Activated CD4-positive, alpha-beta memory T cell treated with anti-CD3 and anti-CD28 coated beads, Interleukin-2, amount 10 ng/mL, durations not matched to agents 7 days and 5 days (primary cell): ENCODE data around the gene SS18. TPM values are rescaled to one million over a fixed set of nuclear protein-coding genes. Genes with fewer than 3 reads are reported as not detected.

Source experiments
- CTCF ChIA-PET: fragments of 350-600 bp; sonication (Branson Sonifier 250); formaldehyde crosslinking; loops from one replicate; lab custom pipeline; 2021; ENCODE audit warnings: antibody characterized with exemption, inconsistent platforms; lab: Charles Lee
- POLR2A ChIA-PET: fragments of 350-600 bp; sonication (Branson Sonifier 250); formaldehyde crosslinking; loops from one replicate; lab custom pipeline; 2021; ENCODE audit warnings: antibody characterized with exemption; lab: Charles Lee
- DNase-seq: peaks from one replicate; pipeline ENCODE4 v3.0.0-alpha.2; 2020
- H3K27ac Mint-ChIP-seq: one replicate; pipeline ENCODE4 v1.8.0; 2021; ENCODE audit warnings: mild to moderate bottlenecking, mixed read lengths
- H3K27me3 Mint-ChIP-seq: one replicate; pipeline ENCODE4 v1.8.0; 2021; ENCODE audit warnings: mixed read lengths
- H3K36me3 Mint-ChIP-seq: one replicate; pipeline ENCODE4 v1.8.0; 2021; ENCODE audit warnings: low read depth, mixed read lengths
- H3K4me1 Mint-ChIP-seq: one replicate; pipeline ENCODE4 v1.8.0; 2021; ENCODE audit warnings: mixed read lengths
- H3K4me3 Mint-ChIP-seq: one replicate; pipeline ENCODE4 v1.8.0; 2021; ENCODE audit warnings: mild to moderate bottlenecking, mixed read lengths
- H3K9me3 Mint-ChIP-seq: one replicate; pipeline ENCODE4 v1.8.0; 2021; ENCODE audit warnings: mixed read lengths
- total RNA-seq, 2 experiments: library from RNA; stranded (reverse); gene quantifications; one replicate each; pipeline ENCODE4 v1.2.3, GENCODE V29; 2021

The SS18 gene
- total RNA-seq, 2 experiments from 2014 or later = 54.1 to 54.8 TPM

DNA sequence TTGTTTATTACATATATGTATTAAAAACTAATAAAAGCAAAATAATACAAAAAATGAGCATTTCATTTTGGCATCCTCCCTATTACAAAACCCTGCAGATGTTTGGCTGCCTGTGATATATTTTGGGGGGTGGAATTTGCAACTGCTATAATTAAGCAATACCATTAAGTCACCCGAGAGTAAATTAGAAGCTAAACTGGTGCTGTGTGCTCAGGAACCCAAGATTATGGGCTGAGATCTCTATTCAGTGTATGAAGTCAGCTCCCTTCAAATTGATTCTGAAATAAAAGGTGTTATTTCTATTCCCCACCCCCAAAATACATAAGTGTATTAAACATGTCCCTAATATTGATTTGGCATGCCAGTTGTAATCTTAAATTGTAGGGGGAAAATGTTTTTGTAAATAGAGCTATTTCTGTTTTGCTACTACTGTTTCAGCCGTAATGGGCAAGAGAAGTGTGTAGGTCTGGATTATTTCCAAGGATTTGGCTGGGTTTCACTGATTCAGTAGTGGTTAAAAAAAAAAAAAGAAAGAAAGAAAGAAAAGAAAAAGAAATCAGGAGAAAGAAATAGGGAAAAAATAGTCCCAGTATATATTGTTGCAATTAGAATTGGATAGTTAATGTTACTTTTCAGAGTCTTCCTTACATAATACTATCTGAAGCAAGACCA, 110.9 kb downstream of the SS18 start:
- Mint-ChIP-seq H3K9me3 (no peaks in the 10 kb centered on the region), H3K36me3 (no peaks in the 10 kb centered on the region), H3K27ac (no peak overlapping the region), H3K4me3 (no peak overlapping the region), H3K27me3 (peaks cover 1% of the 10 kb centered on the region), H3K4me1 (peaks cover 4% of the 10 kb centered on the region)
- DNase-seq = no peak
- ChIA-PET CTCF (no interaction called here), POLR2A (no interaction called here)

DNA sequence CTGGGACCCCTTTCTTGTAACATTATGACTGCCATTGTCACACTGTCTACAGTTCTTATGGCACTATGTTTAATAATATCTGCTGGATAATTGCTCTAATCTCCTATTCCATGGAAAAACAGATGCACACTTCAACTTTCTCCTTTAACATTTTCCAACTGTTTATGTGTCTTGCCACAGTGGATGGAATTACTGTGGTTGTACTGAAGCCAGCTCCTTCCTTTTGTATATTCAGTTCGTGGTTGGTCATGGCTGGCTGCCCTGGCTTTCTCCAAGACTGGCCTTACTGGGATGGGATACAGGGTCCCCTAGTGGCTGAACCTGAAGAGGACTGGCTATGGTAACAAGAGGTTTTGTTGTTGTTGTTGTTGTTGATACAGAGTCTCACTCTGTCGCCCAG, 113.9 kb downstream of the SS18 start:
- Mint-ChIP-seq H3K36me3 (no peaks in the 10 kb centered on the region), H3K27me3 (peaks cover 5% of the 10 kb centered on the region), H3K4me3 (no peak overlapping the region), H3K27ac (no peak overlapping the region), H3K9me3 (no peaks in the 10 kb centered on the region), H3K4me1 (peaks cover 4% of the 10 kb centered on the region)
- no peak for DNase-seq
- CTCF ChIA-PET = no interaction called here
- POLR2A ChIA-PET = no interaction called here

DNA sequence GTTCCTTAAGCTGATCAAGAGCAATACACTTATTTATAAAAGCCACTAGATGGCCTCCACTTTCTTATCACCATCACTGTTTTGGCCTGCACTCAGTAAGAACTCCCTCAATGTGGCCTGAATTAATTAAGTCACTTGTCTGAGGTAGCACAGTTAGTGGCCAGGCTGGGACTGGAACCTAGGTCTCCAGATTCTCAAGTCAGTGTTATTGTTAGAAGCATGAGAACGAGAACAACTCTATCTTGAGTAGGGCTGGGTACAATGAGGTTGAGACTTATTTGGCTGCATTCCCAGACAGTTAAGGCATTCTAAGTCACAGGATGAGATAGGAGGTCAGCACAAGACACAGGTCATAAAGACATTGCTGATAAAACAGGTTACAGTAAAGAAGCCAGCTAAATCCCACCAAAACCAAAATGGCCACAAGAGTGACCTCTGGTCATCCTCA, 115.8 kb downstream of the SS18 start:
- Mint-ChIP-seq H3K36me3 (no peaks in the 10 kb centered on the region), H3K4me3 (no peak overlapping the region), H3K4me1 (peaks cover 4% of the 10 kb centered on the region), H3K27me3 (peaks cover 4% of the 10 kb centered on the region), H3K9me3 (no peaks in the 10 kb centered on the region), H3K27ac (no peak overlapping the region)
- DNase-seq = no peak
- ChIA-PET CTCF (no interaction called here), POLR2A (no interaction called here)

Other genes starting within 250 kb of the SS18 start
- gene PSMA8, start 43.3 kb upstream of the SS18 start, total RNA-seq = under 1 TPM; 0.60 to 0.83 TPM
- 1 to 10 TPM; 3.3 to 3.8 TPM for gene TAF4B, start 135.8 kb upstream of the SS18 start, total RNA-seq